H1 (cell line): ENCODE results near the gene ADAMTS9. TPM values are rescaled to one million over a fixed set of nuclear protein-coding genes. Genes with fewer than 3 reads are reported as not detected.

Source experiments
- CTCF ChIA-PET: fragments of 300-600 bp; sonication (Branson Sonifier 250); formaldehyde crosslinking; loops from one replicate; lab custom pipeline; 2021; ENCODE audit not compliant: partially characterized antibody; lab: Charles Lee
- POLR2A ChIA-PET: fragments of 300-600 bp; sonication (Branson Sonifier 250); formaldehyde crosslinking; loops from one replicate; lab custom pipeline; 2021; ENCODE audit warnings: inconsistent platforms; ENCODE audit not compliant: partially characterized antibody; lab: Charles Lee
- DNase-seq, 2 experiments: peaks; one replicate each; pipeline versions ENCODE4 v3.0.0 to v3.0.0-alpha.2; 2010 to 2022; ENCODE audit warnings: low spot score in 2 of 2, low read depth in 1 of 2, mixed read lengths in 1 of 2
- FAIRE-seq: peaks from 2 replicates; lab custom pipeline; 2011; peaks lifted over from hg19 to GRCh38; lab: Jason Lieb, UNC
- H2AFZ ChIP-seq: 2 replicates; pipeline ENCODE4 v1.8.1; 2012; ENCODE audit warnings: low read length, inconsistent platforms
- H2AK5ac ChIP-seq: 2 replicates; pipeline ENCODE4 v1.6.1; 2013; ENCODE audit warnings: low read depth, low read length
- H2BK120ac ChIP-seq: replicated peaks from 2 replicates; pipeline ENCODE3; 2013; ENCODE audit warnings: low read depth, low read length, inconsistent platforms
- H2BK12ac ChIP-seq: 2 replicates; pipeline ENCODE4 v1.6.1; 2013; ENCODE audit warnings: low read depth, low read length
- H2BK15ac ChIP-seq: 2 replicates; pipeline ENCODE4 v1.6.1; 2013; ENCODE audit warnings: low read length
- H2BK20ac ChIP-seq: 2 replicates; pipeline ENCODE4 v1.6.1; 2013; ENCODE audit warnings: low read length
- H2BK5ac ChIP-seq: 2 replicates; pipeline ENCODE4 v1.6.1; 2013; ENCODE audit warnings: low read depth, low read length
- H3K14ac ChIP-seq: 2 replicates; pipeline ENCODE4 v1.6.1; 2013; ENCODE audit warnings: inconsistent platforms; ENCODE audit not compliant: insufficient read length
- H3K18ac ChIP-seq: 2 replicates; pipeline ENCODE4 v1.6.1; 2013; ENCODE audit warnings: low read length; ENCODE audit errors: extremely low read depth
- H3K23ac ChIP-seq: 2 replicates; pipeline ENCODE4 v1.6.1; 2013; ENCODE audit warnings: inconsistent platforms; ENCODE audit not compliant: insufficient read length
- H3K23me2 ChIP-seq: 2 replicates; pipeline ENCODE4 v1.6.1; 2013; ENCODE audit warnings: low read depth, low read length
- H3K27ac ChIP-seq: 2 replicates; pipeline ENCODE4 v1.6.1; 2011; ENCODE audit warnings: low read depth, low read length, inconsistent platforms
- H3K27me3 ChIP-seq, 4 experiments: replicated peaks in 1 of 4; 1 replicate in 1 of 4; 2 replicates in 3 of 4; pipeline versions ENCODE4 v1.6.1 to v1.8.1; 2011 to 2013; ENCODE audit warnings: low read length in 3 of 4, mild to moderate bottlenecking in 3 of 4, inconsistent platforms in 2 of 4, mixed read lengths in 2 of 4, moderate library complexity in 1 of 4; ENCODE audit not compliant: control insufficient read depth in 3 of 4, insufficient read depth in 3 of 4; ENCODE audit errors: extremely low read depth in 1 of 4
- H3K36me3 ChIP-seq, 4 experiments: 2 replicates each; pipeline versions ENCODE4 v1.6.1 to v1.8.1; 2011 to 2013; ENCODE audit warnings: mild to moderate bottlenecking in 4 of 4, low read length in 3 of 4, moderate library complexity in 2 of 4, control low read depth in 1 of 4, inconsistent platforms in 1 of 4; ENCODE audit not compliant: insufficient read depth in 4 of 4, control insufficient read depth in 2 of 4
- H3K4ac ChIP-seq: replicated peaks from 2 replicates; pipeline ENCODE3; 2013; ENCODE audit warnings: low read length, low read depth, mixed read lengths, inconsistent platforms; ENCODE audit not compliant: insufficient read length
- H3K4me1 ChIP-seq, 4 experiments: replicated peaks in 1 of 4; 1 replicate in 1 of 4; 2 replicates in 3 of 4; pipeline versions ENCODE4 v1.6.1 to v1.8.1; 2011 to 2013; ENCODE audit warnings: low read length in 3 of 4, inconsistent platforms in 2 of 4, mixed read lengths in 1 of 4; ENCODE audit not compliant: insufficient read depth in 4 of 4, control insufficient read depth in 3 of 4
- H3K4me2 ChIP-seq, 2 experiments: 2 replicates each; pipeline versions ENCODE4 v1.6.1 to v1.8.1; 2011 to 2013; ENCODE audit warnings: low read depth in 2 of 2, low read length in 2 of 2, control low read depth in 1 of 2, inconsistent platforms in 1 of 2, mild to moderate bottlenecking in 1 of 2; ENCODE audit not compliant: insufficient read depth in 1 of 2
- H3K4me3 ChIP-seq, 4 experiments: fragments of 200-600, 300-600 bp in 1 of 4; sonication (generic), shearing (Covaris generic), sonication (Bioruptor Twin) in 1 of 4; 2 replicates each; pipeline versions ENCODE4 v1.5.1 to v1.8.1; 2011 to 2016; ENCODE audit warnings: low read length in 4 of 4, low read depth in 3 of 4, control low read depth in 2 of 4, inconsistent platforms in 2 of 4, mild to moderate bottlenecking in 2 of 4, mixed read lengths in 1 of 4, moderate library complexity in 1 of 4; ENCODE audit not compliant: insufficient read depth in 2 of 4; ENCODE audit errors: extremely low read depth in 1 of 4
- H3K56ac ChIP-seq: replicated peaks from 2 replicates; pipeline ENCODE3; 2013; ENCODE audit warnings: low read depth, mild to moderate bottlenecking, mixed read lengths, low read length, inconsistent platforms; ENCODE audit not compliant: insufficient read length
- H3K79me1 ChIP-seq: 2 replicates; pipeline ENCODE4 v1.6.1; 2013; ENCODE audit warnings: low read depth, low read length, control low read depth
- H3K79me2 ChIP-seq, 2 experiments: 2 replicates each; pipeline versions ENCODE4 v1.6.1 to v1.8.1; 2012 to 2013; ENCODE audit warnings: low read length in 2 of 2, mild to moderate bottlenecking in 2 of 2, inconsistent platforms in 1 of 2; ENCODE audit not compliant: insufficient read depth in 2 of 2, control insufficient read depth in 1 of 2
- H3K9ac ChIP-seq, 4 experiments: replicated peaks in 1 of 4; 1 replicate in 1 of 4; 2 replicates in 3 of 4; pipeline versions ENCODE4 v1.6.1 to v1.8.1; 2011 to 2013; ENCODE audit warnings: low read depth in 3 of 4, low read length in 3 of 4, control low read depth in 2 of 4, mild to moderate bottlenecking in 2 of 4, moderate library complexity in 2 of 4, inconsistent platforms in 1 of 4; ENCODE audit errors: extremely low read depth in 1 of 4
- H3K9me3 ChIP-seq, 2 experiments: 2 replicates each; pipeline versions ENCODE4 v1.6.1 to v1.8.1; 2012 to 2013; ENCODE audit warnings: mild to moderate bottlenecking in 2 of 2, moderate library complexity in 2 of 2, control low read depth in 1 of 2, inconsistent platforms in 1 of 2, low read depth in 1 of 2, low read length in 1 of 2, mixed read lengths in 1 of 2; ENCODE audit not compliant: insufficient read depth in 2 of 2
- H4K20me1 ChIP-seq, 2 experiments: replicated peaks in 1 of 2; 2 replicates each; pipeline versions ENCODE3 to v1.8.1; 2011 to 2013; ENCODE audit warnings: inconsistent platforms in 2 of 2, low read length in 2 of 2, mild to moderate bottlenecking in 1 of 2; ENCODE audit not compliant: insufficient read depth in 2 of 2, control insufficient read depth in 1 of 2
- H4K5ac ChIP-seq: 2 replicates; pipeline ENCODE4 v1.6.1; 2013; ENCODE audit warnings: low read length, low read depth, mixed read lengths, inconsistent platforms; ENCODE audit not compliant: insufficient read length
- H4K8ac ChIP-seq: 2 replicates; pipeline ENCODE4 v1.8.0; 2013; ENCODE audit warnings: mild to moderate bottlenecking, moderate library complexity, low read length, inconsistent platforms; ENCODE audit not compliant: insufficient read depth; ENCODE audit errors: extremely low read depth
- H4K91ac ChIP-seq: replicated peaks from 2 replicates; pipeline ENCODE3; 2013; ENCODE audit warnings: low read length, mixed read lengths, inconsistent platforms; ENCODE audit not compliant: insufficient read length
- KDM5A ChIP-seq: fragments of 200-600 bp; IDR thresholded peaks from 2 replicates; pipeline ENCODE4 v1.7.1; 2012; ENCODE audit warnings: mild to moderate bottlenecking, low read length, inconsistent platforms, mixed read lengths
- SRF ChIP-seq: IDR thresholded peaks from 2 replicates; pipeline ENCODE4 v1.6.1; 2011; ENCODE audit warnings: mild to moderate bottlenecking, low read depth, low read length, moderate library complexity
- WGBS, 2 experiments: shearing (Covaris generic) in 1 of 2; methylation state at CpG; one replicate each; pipeline versions ENCODE4 v1.1.6 to v1.1.7; 2013 to 2015; ENCODE audit warnings: low lambda C conversion rate in 2 of 2, mixed read lengths in 2 of 2, inconsistent platforms in 1 of 2, low coverage in 1 of 2, missing lambda C conversion rate in 1 of 2; ENCODE audit not compliant: insufficient replicate concordance in 2 of 2, insufficient coverage in 1 of 2, insufficient read length in 1 of 2; ENCODE audit errors: extremely low coverage in 1 of 2, missing lambda C conversion rate in 1 of 2; 5-methylcytosine and 5-hydroxymethylcytosine counted together
- polyA plus RNA-seq, 7 experiments: library from polyadenylated mRNA; depleted of rRNA in 3 of 7; stranded (reverse) in 5 of 7; unstranded in 2 of 7; fragments of >200 nt in 5 of 7; fragments of 200-250 nt in 2 of 7; gene quantifications; 1 replicate in 5 of 7; 2 replicates in 1 of 7; 4 replicates in 1 of 7; pipeline versions ENCODE4 v1.2.1 to v1.2.3, GENCODE V29; 2011 to 2013; ENCODE audit warnings: missing spikeins in 2 of 7, mixed read lengths in 2 of 7
- total RNA-seq: library from RNA; stranded (reverse); fragmentation: NEBNext Ultra II Directional; extraction: Animal tissue kit (Norgen Biotek cat#: 25700); gene quantifications from 2 replicates; pipeline ENCODE4 v1.2.1, GENCODE V29; 2021

The ADAMTS9 gene
- total and polyA plus RNA-seq, 2 of the 8 experiments (the other 6 are each of a cell fraction or from before 2014, with no cell fraction given), result 0.20 to 0.41 TPM

- Histone ChIP-seq H2BK12ac (no peak overlapping the region), H2BK15ac (no peak overlapping the region), H3K23me2 (no peaks in the 10 kb centered on the region), H3K9ac (no peak overlapping the region), H4K20me1 (no peaks in the 10 kb centered on the region), H2AK5ac (no peak overlapping the region), H3K27me3 (no peaks in the 10 kb centered on the region), H3K4me1 (no peaks in the 10 kb centered on the region), H3K9me3 (no peaks in the 10 kb centered on the region; a peak in 1 of 4 replicates), H2BK20ac (no peak overlapping the region), H3K4me3 (no peak overlapping the region), H3K4me2 (no peak overlapping the region), H3K23ac (no peak overlapping the region), H3K4ac (no peak overlapping the region), H4K5ac (no peak overlapping the region), H4K91ac (no peak overlapping the region), H3K56ac (no peak overlapping the region), H2BK120ac (no peak overlapping the region), H3K14ac (no peak overlapping the region), H3K36me3 (no peaks in the 10 kb centered on the region; a peak in 1 of 8 replicates), H2AFZ (no peak overlapping the region), H4K8ac (no peak overlapping the region), H3K27ac (no peak overlapping the region), H3K18ac (no peak overlapping the region), H2BK5ac (no peak overlapping the region), H3K79me1 (no peaks in the 10 kb centered on the region), H3K79me2 (no peaks in the 10 kb centered on the region)
- TF ChIP-seq SRF (0 out of 2 replicates have a peak, but pooled peaks have one; percentile 29), KDM5A (no peak)
- whole genome bisulfite sequencing, 2 experiments, result 71% methylated on average over 1 of the region's 1 CpG; no CpG with 5 or more reads in 1 of the 2 experiments
- FAIRE-seq (no peak), DNase-seq (no peak)
- ChIA-PET POLR2A (no interaction called here), CTCF (no interaction called here)
Measured at GRCh38 chr3:64620020-64620419, 67.8 kb downstream of the ADAMTS9 start.
